HepG2 (cell line): ENCODE data around the gene OBSL1. TPM values are rescaled to one million over a fixed set of nuclear protein-coding genes. Genes with fewer than 3 reads are reported as not detected.

Source experiments
- CENPT ChIP-seq: sonication (generic); formaldehyde crosslinking; IDR thresholded peaks from 2 replicates; pipeline ENCODE4 v1.8.0; 2022; ENCODE audit warnings: low read depth, mild to moderate bottlenecking, moderate library complexity, missing genetic modification reagents
- DDIT3 ChIP-seq: sonication (generic); formaldehyde crosslinking; IDR thresholded peaks from 2 replicates; pipeline ENCODE4 v1.4.0; 2020; ENCODE audit warnings: mild to moderate bottlenecking, missing genetic modification reagents
- EED ChIP-seq: sonication (generic); formaldehyde crosslinking; IDR thresholded peaks from 2 replicates; pipeline ENCODE4 v1.5.0; 2020; ENCODE audit warnings: mild to moderate bottlenecking, missing genetic modification reagents
- HMG20B ChIP-seq: conservative IDR thresholded peaks from 2 replicates; pipeline ENCODE4 v1.6.1; 2016; ENCODE audit warnings: missing genetic modification reagents, missing compliant biosample characterization
- HNRNPUL1 ChIP-seq: fragments of 200-400 bp; formaldehyde crosslinking; IDR thresholded peaks from 2 replicates; pipeline ENCODE4 v1.6.1; 2017; ENCODE audit warnings: low read depth, mild to moderate bottlenecking, low read length, moderate library complexity
- KAT8 ChIP-seq: IDR thresholded peaks from 2 replicates; pipeline ENCODE4 v1.6.1; 2016; ENCODE audit warnings: missing genetic modification reagents, missing compliant biosample characterization
- KDM5A ChIP-seq: fragments of 200-600 bp; sonication (generic); IDR thresholded peaks from 2 replicates; pipeline ENCODE4 v1.7.0; 2018; ENCODE audit warnings: antibody characterized with exemption, mild to moderate bottlenecking, low read length, borderline replicate concordance
- KLF16 ChIP-seq, 2 experiments: sonication (generic) in 1 of 2; formaldehyde crosslinking in 1 of 2; IDR thresholded peaks; 2 replicates each; pipeline versions ENCODE4 v1.6.1 to v1.8.0; 2016 to 2023; ENCODE audit warnings: missing genetic modification reagents in 2 of 2, missing compliant biosample characterization in 1 of 2
- NAIF1 ChIP-seq: sonication (generic); formaldehyde crosslinking; IDR thresholded peaks from 2 replicates; pipeline ENCODE4 v1.5.0; 2020; ENCODE audit warnings: mild to moderate bottlenecking, missing genetic modification reagents, borderline replicate concordance
- NFYB ChIP-seq: sonication (generic); formaldehyde crosslinking; IDR thresholded peaks from 2 replicates; pipeline ENCODE4 v1.4.0; 2020; ENCODE audit warnings: missing genetic modification reagents
- NPAS2 ChIP-seq: sonication (generic); formaldehyde crosslinking; IDR thresholded peaks from 2 replicates; pipeline ENCODE4 v1.8.0; 2022; ENCODE audit warnings: mild to moderate bottlenecking, missing genetic modification reagents, borderline replicate concordance
- RBFOX2 ChIP-seq: fragments of 200-400 bp; formaldehyde crosslinking; IDR thresholded peaks from 2 replicates; pipeline ENCODE4 v1.6.1; 2017; ENCODE audit warnings: low read depth, mild to moderate bottlenecking, low read length
- RFX5 ChIP-seq: IDR thresholded peaks from 2 replicates; pipeline ENCODE4 v1.6.1; 2011; ENCODE audit warnings: low read depth, low read length, improper control_type of control experiment
- TAF1 ChIP-seq: sonication (generic); formaldehyde crosslinking; IDR thresholded peaks from 2 replicates; pipeline ENCODE4 v1.4.0; 2020; ENCODE audit warnings: missing genetic modification reagents
- TARDBP ChIP-seq: sonication (generic); formaldehyde crosslinking; IDR thresholded peaks from 2 replicates; pipeline ENCODE4 v1.8.0; 2022; ENCODE audit warnings: mild to moderate bottlenecking, missing genetic modification reagents
- TCF12 ChIP-seq, 2 experiments: fragments of 450-650 bp in 1 of 2; sonication (generic) in 1 of 2; formaldehyde crosslinking in 1 of 2; IDR thresholded peaks; 2 replicates each; pipeline versions ENCODE4 v1.6.1 to v1.8.0; 2017 to 2022; ENCODE audit warnings: antibody characterized with exemption in 1 of 2, mild to moderate bottlenecking in 1 of 2, missing genetic modification reagents in 1 of 2, moderate library complexity in 1 of 2
- ZBTB20 ChIP-seq: sonication (generic); formaldehyde crosslinking; IDR thresholded peaks from 2 replicates; pipeline ENCODE4 v1.8.1; 2023; ENCODE audit warnings: missing genetic modification reagents, low read depth, mild to moderate bottlenecking, borderline replicate concordance
- ZBTB33 ChIP-seq: sonication (generic); formaldehyde crosslinking; IDR thresholded peaks from 2 replicates; pipeline ENCODE4 v1.4.0; 2020; ENCODE audit warnings: missing genetic modification reagents
- ZFP1 ChIP-seq: IDR thresholded peaks from 2 replicates; pipeline ENCODE4 v1.6.1; 2016
- ZFYVE20 ChIP-seq: sonication (generic); formaldehyde crosslinking; IDR thresholded peaks from 2 replicates; pipeline ENCODE4 v1.8.0; 2023; ENCODE audit warnings: low read depth, mild to moderate bottlenecking, moderate library complexity, missing genetic modification reagents, borderline replicate concordance
- ZMYM2 ChIP-seq: sonication (generic); formaldehyde crosslinking; IDR thresholded peaks from 2 replicates; pipeline ENCODE4 v1.8.0; 2022; ENCODE audit warnings: mild to moderate bottlenecking, missing genetic modification reagents
- ZNF121 ChIP-seq: sonication (generic); formaldehyde crosslinking; IDR thresholded peaks from 2 replicates; pipeline ENCODE4 v1.5.0; 2020; ENCODE audit warnings: mild to moderate bottlenecking, missing genetic modification reagents
- ZNF17 ChIP-seq: sonication (generic); formaldehyde crosslinking; IDR thresholded peaks from 2 replicates; pipeline ENCODE4 v1.5.0; 2020; ENCODE audit warnings: mild to moderate bottlenecking, missing genetic modification reagents
- ZNF354B ChIP-seq: sonication (generic); formaldehyde crosslinking; IDR thresholded peaks from 2 replicates; pipeline ENCODE4 v1.8.0; 2022; ENCODE audit warnings: mild to moderate bottlenecking, missing genetic modification reagents
- ZNF543 ChIP-seq: sonication (generic); formaldehyde crosslinking; IDR thresholded peaks from 2 replicates; pipeline ENCODE4 v1.4.0; 2020; ENCODE audit warnings: mild to moderate bottlenecking, missing genetic modification reagents
- ZNF564 ChIP-seq: sonication (generic); formaldehyde crosslinking; IDR thresholded peaks from 2 replicates; pipeline ENCODE4 v1.8.1; 2023; ENCODE audit warnings: mild to moderate bottlenecking, missing genetic modification reagents
- ZNF670 ChIP-seq: sonication (generic); formaldehyde crosslinking; IDR thresholded peaks from 2 replicates; pipeline ENCODE4 v1.8.0; 2022; ENCODE audit warnings: mild to moderate bottlenecking, missing genetic modification reagents, borderline replicate concordance
- ZNF672 ChIP-seq: sonication (generic); formaldehyde crosslinking; IDR thresholded peaks from 2 replicates; pipeline ENCODE4 v1.8.1; 2022; ENCODE audit warnings: missing genetic modification reagents
- ZNF704 ChIP-seq: sonication (generic); formaldehyde crosslinking; IDR thresholded peaks from 2 replicates; pipeline ENCODE4 v1.8.1; 2023; ENCODE audit warnings: mild to moderate bottlenecking, inconsistent platforms, moderate library complexity, missing genetic modification reagents, borderline replicate concordance
- polyA plus RNA-seq, 8 experiments: library from polyadenylated mRNA; depleted of rRNA in 3 of 8; stranded (reverse) in 7 of 8; unstranded in 1 of 8; fragments of >200 nt; fragmentation: Illumina TruSeq in 4 of 8; extraction: Trizol in 4 of 8; gene quantifications; 2 replicates each; pipeline versions ENCODE4 v1.2.1 to v1.2.3, GENCODE V29; 2011 to 2016; ENCODE audit warnings: low read depth in 4 of 8, missing spikeins in 1 of 8, mixed read lengths in 1 of 8; ENCODE audit not compliant: insufficient read depth in 1 of 8
- total RNA-seq, 5 experiments: library from RNA; depleted of rRNA; stranded (reverse); fragments of >200 nt; fragmentation: Illumina TruSeq; extraction: Trizol; gene quantifications; 2 replicates each; pipeline ENCODE4 v1.2.3, GENCODE V29; 2016; ENCODE audit warnings: low read depth in 1 of 5

Gene OBSL1
- total and polyA plus RNA-seq, 2 of the 13 experiments (the other 11 are each of a cell fraction or from before 2014, with no cell fraction given): 86.7 to 218 TPM

- no peak for TF ChIP-seq ZBTB33 (CRISPR knock-in tag)
- no peak for TF ChIP-seq KLF16 (CRISPR knock-in tag; IDR thresholded peaks at IDR 0.05)
- TF ChIP-seq TCF12 (IDR thresholded peaks at IDR 0.05): no peak
- TF ChIP-seq TCF12 (CRISPR knock-in tag; IDR thresholded peaks at IDR 0.05): no peak
- no peak for TF ChIP-seq ZNF121
- peak; percentile 4; the same call in 1 of the 2 replicates for TF ChIP-seq CENPT
- TF ChIP-seq ZNF564 (CRISPR knock-in tag): no peak
- no peak for TF ChIP-seq RFX5
- TF ChIP-seq DDIT3 (CRISPR knock-in tag): no peak
- no peak for TF ChIP-seq NFYB (CRISPR knock-in tag)
- no peak for TF ChIP-seq KAT8 (CRISPR knock-in tag)
- TF ChIP-seq ZFP1: no peak
- no peak for TF ChIP-seq ZNF17 (CRISPR knock-in tag)
- no peak; the same call in 1 of the 2 replicates for TF ChIP-seq TARDBP (CRISPR knock-in tag)
- TF ChIP-seq KDM5A: no peak
- no peak for TF ChIP-seq HMG20B (CRISPR knock-in tag)
- peak; percentile 39 for TF ChIP-seq TAF1 (CRISPR knock-in tag)
- no peak for TF ChIP-seq ZBTB20
- no peak for TF ChIP-seq ZNF704 (CRISPR knock-in tag)
- no peak for TF ChIP-seq ZNF672 (CRISPR knock-in tag)
- TF ChIP-seq ZNF543 (CRISPR knock-in tag): no peak
- no peak for TF ChIP-seq HNRNPUL1
- TF ChIP-seq ZMYM2: no peak
- TF ChIP-seq ZNF354B (CRISPR knock-in tag): no peak
- peak; percentile 77 for TF ChIP-seq RBFOX2
- TF ChIP-seq EED (CRISPR knock-in tag): 0 out of 2 replicates have a peak, but pooled peaks have one; percentile 17
- TF ChIP-seq NPAS2 (CRISPR knock-in tag): no peak
- TF ChIP-seq ZNF670 (CRISPR knock-in tag): no peak
- peak; percentile 12; the same call in 1 of the 2 replicates for TF ChIP-seq ZFYVE20 (CRISPR knock-in tag)
- TF ChIP-seq NAIF1 (CRISPR knock-in tag): no peak
Observed at GRCh38 chr2:219570924-219571310, 422 bp downstream of the OBSL1 start (continued).
